Kidney capillary endothelial cell (primary cell): ENCODE measurements around the gene S100A5.
"Not testable (repeated sequence)": the region's sequence is repeated elsewhere in the genome, so short reads cannot be mapped to it uniquely, and the experiment has no call there.

ENCODE experiments used
- DNase-seq: peaks from one replicate; pipeline ENCODE4 v3.0.0-alpha.2; 2018; ENCODE audit warnings: low spot score

Gene S100A5

GRCh38 chr1:153533689-153534201 is 7.0 kb downstream of the S100A5 start:
- peak; percentile 91 for DNase-seq

- DNase-seq = peak; percentile 84
These were observed 7.8 kb downstream of the S100A5 start for GRCh38 chr1:153532769-153533599.

- no peak for DNase-seq
These were observed 8.6 kb downstream of the S100A5 start for GRCh38 chr1:153532181-153532580.

DNA sequence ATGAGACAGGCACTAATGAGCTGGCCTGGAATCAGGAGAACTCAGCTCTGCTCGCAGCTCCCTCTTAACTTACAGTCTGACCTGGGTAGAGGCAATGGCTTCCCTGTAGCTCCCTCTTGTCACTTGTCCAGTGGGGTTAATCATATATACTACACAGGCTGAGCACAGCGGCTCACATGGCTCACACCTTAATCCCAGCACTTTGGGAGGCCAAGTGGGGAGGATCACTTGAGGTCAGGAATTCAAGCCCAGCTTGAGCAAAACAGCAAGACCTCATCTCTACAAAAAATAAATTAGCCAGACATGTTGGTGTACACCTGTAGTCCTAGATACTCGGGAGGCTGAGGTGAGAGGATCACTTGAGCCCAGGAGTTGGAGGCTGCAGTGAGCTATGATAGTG is 9.1 kb downstream of the S100A5 start:
- DNase-seq = no peak

- no peak for DNase-seq
These were observed 13.1 kb downstream of the S100A5 start for GRCh38 chr1:153527683-153528040.

GRCh38 chr1:153527023-153527682 is 13.6 kb downstream of the S100A5 start:
- DNase-seq = no peak

- no peak for DNase-seq
These were observed 14.6 kb downstream of the S100A5 start for GRCh38 chr1:153526132-153526543.

DNA sequence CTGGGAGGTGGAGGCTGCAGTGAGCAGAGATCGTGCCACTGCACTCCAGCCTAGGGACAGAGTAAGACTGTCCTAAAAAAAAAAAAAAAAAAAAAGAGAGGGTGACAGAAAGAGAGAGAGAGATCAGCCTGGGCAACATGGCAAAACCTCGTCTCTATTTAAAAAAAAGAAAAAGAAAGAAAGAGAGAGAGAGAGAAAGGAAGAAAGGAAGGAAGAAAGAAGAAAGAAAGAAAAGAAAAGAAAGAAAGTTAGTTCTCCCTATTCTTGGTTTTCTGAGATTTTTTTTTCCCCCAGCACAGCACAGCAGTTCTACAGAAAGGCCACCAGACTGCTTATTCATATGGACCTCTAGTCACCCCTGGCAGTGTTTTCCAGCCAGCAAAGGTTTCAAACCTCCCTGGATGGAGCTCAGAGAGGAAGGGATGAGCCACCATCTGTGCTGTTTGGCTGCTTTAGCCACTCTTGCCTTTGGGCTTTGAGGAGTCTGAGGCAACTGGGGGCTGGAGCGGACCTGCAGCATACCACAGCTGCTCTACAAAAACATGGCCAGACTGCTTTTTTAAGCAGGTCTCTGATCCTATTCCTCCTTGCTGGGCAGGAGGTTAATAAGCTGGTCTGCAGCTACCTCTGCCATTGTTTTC is 15.5 kb downstream of the S100A5 start:
- no peak for DNase-seq

GRCh38 chr1:153522353-153523048 is 18.2 kb downstream of the S100A5 start:
- not testable (repeated sequence) for DNase-seq

DNA sequence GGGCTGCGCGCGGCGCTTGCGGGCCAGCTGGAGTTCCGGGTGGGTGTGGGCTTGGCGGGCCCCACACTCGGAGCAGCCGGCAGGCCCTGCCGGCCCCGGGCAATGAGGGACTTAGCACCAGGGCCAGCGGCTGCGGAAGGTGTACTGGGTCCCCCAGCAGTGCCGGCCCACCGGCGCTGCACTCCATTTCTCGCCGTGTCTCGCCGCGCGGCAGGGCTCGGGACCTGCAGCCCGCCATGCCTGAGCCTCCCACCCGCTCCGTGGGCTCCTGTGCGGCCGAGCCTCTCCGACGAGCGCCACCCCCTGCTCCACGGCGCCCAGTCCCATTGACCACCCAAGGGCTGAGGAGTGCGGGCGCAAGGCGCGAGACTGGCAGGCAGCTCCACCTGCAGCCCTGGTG is 18.9 kb downstream of the S100A5 start:
- DNase-seq = not testable (repeated sequence)

DNA sequence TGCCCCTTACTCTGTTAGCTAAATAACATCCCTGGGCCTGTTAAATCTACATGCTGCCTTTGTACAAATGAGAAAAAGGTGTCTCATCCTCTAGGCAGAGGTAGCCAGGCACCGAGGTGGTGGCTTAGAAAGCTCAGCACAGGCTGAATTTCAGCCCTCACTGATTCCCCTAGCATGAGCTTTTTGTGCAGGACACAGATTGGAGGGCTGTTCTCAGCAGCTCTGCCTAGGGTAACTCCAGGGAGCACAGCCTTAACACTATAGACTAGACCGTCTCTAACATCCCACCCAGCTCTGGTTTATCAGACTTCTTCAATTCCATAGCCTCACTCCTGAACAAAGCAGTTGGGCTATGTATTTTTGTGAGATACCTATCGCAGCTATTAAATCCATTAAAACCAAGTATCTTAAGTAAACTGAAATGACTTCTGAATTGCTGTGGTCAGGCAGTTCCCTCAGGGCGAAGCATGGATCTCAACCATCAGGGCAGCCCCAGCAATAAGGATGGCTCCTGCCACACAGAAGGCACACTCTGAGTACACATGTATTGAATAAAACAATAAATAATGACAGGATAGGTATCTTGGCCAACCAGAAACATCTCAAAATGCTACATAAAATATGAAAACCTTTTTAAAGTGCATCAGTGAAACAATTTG is 19.8 kb downstream of the S100A5 start:
- no peak for DNase-seq

DNA sequence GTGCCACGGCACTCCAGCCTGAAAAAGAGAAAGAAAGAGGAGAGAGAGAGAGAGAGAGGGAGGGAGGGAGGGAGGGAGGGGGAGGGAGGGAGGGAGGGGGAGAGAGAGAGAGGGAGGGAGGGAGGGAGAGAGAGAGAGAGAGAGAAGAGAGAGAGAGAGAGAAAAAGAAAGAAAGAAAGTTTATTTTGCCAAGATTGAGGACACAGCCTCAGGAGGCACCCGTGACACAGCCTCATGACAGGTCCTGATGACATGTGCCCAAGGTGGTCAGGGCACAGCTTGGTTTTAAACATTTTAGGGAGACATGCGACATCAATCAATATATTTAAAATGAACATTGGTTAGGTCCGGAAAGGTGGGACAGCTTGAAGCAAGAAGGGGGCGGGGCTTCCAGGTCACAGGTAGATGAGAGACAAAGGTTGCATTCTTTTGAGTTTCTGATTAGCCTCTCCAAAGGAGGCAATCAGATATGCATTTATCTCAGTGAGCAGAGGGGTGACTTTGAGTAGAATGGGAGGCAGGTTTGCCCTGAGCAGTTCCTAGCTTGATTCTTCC is 20.5 kb downstream of the S100A5 start:
- DNase-seq = not testable (repeated sequence)

GRCh38 chr1:153519242-153519641 is 21.5 kb downstream of the S100A5 start:
- no peak for DNase-seq

- no peak for DNase-seq
These were observed 25.0 kb downstream of the S100A5 start for GRCh38 chr1:153515504-153516394.

GRCh38 chr1:153513666-153514065 is 27.1 kb downstream of the S100A5 start:
- DNase-seq = no peak

DNA sequence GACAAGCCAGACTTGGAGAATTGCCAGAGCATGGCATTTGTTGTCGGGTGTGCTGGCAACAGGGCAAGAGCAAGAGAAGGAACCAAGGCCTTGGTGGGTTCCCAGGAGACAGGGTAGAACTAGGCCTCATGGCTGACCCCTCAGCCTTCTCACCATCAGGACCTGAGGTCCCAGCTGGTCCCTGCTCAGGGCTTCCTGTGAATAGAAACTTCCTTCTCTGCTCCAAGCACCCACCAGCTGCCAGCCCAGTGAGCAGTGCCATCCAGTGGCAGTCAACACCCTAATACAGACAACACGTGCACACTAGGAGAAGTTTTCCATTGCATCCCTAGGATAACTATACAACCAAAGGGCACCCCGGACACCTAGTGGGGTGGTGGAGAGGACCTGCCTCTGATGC is 27.7 kb downstream of the S100A5 start:
- DNase-seq = no peak

DNA sequence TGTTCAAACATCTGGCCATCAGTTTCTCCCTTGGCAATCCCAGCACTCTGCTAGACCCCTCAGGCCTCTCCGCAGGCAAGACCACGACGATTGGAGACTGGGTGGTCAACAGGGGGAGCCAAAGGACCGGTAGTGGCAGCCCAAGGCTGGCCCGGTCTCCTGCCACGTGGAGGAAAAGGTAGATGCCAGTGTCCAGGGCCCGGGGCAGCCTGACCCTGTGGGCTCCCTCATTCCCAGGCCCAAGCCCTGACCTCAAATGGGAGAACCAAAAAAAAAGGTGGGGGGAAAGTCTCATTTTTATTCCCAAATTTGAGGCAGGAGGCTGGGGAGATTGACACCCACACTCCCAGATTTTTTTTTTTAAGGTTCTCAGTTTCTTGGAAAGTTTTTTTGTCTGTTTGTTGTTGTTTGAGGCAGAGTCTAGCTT is 29.7 kb downstream of the S100A5 start:
- peak; percentile 81 for DNase-seq

DNA sequence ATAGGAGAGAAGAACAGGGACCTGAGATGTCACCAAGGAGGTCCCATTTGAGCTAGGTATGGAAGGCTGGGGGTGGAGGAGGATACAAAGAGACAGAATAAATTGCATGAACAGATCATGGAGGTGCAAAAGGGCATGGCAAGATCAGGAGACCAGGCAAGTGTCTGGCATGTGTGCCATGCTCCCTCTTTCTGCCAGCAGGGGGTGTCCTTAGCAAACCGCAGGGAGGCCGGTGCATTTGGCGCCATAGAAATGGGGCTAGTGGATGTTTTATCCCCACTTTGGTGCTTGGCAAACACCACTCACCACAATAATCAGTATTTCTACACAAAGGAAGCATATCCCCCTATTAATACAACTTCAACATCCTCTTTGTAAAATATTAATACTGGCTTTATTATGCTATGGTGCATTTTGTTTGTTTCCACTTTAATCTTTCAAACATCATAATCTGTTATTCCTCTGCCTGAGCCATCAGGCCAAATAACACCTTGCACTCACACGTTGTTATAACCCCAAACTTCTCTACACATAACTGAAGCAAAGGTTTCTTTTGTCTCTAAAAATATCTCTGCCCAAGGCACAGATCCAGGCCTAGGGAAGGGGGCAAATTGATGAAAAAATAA is 30.9 kb downstream of the S100A5 start:
- DNase-seq = peak; percentile 53

GRCh38 chr1:153509036-153509435 is 31.7 kb downstream of the S100A5 start:
- DNase-seq = no peak
